GM21786 (cell line): ENCODE data around the gene SPAG16.

Experiments used
- ATAC-seq: cut with Tn5 transposase; IDR thresholded peaks from one replicate; pipeline ENCODE4 v1.9.1; 2021; ENCODE audit not compliant: unreplicated experiment

The SPAG16 gene

GRCh38 chr2:213284105-213285090, at the start of gene SPAG16:
SPAG16 (plus strand) TSS chr2:213284464.
- peak; percentile 98 for ATAC-seq

GRCh38 chr2:213234641-213235040, 49.6 kb upstream of the SPAG16 start:
- ATAC-seq, result no peak

- no peak for ATAC-seq
Observed at GRCh38 chr2:213235741-213236140, 48.5 kb upstream of the SPAG16 start.

- ATAC-seq, result no peak
Observed at GRCh38 chr2:213237251-213237650, 47.0 kb upstream of the SPAG16 start.

GRCh38 chr2:213237787-213238186, 46.5 kb upstream of the SPAG16 start:
- no peak for ATAC-seq

GRCh38 chr2:213238753-213239495, 45.3 kb upstream of the SPAG16 start:
- peak; percentile 39 for ATAC-seq

- ATAC-seq, result no peak
Observed at GRCh38 chr2:213241817-213242216, 42.4 kb upstream of the SPAG16 start.

GRCh38 chr2:213242653-213243052, 41.6 kb upstream of the SPAG16 start:
- ATAC-seq, result no peak

- peak; percentile 24 for ATAC-seq
Observed at GRCh38 chr2:213243189-213244044, 40.8 kb upstream of the SPAG16 start.

- ATAC-seq, result peak; percentile 31
Observed at GRCh38 chr2:213246497-213247281, 37.6 kb upstream of the SPAG16 start.

GRCh38 chr2:213247566-213247965, 36.7 kb upstream of the SPAG16 start:
- no peak for ATAC-seq

- no peak for ATAC-seq
Observed at GRCh38 chr2:213248637-213249036, 35.6 kb upstream of the SPAG16 start.

GRCh38 chr2:213249502-213249901, 34.8 kb upstream of the SPAG16 start:
- no peak for ATAC-seq

- ATAC-seq, result peak; percentile 80
Observed at GRCh38 chr2:213251618-213252017, 32.6 kb upstream of the SPAG16 start.

GRCh38 chr2:213252206-213252605, 32.1 kb upstream of the SPAG16 start:
- no peak for ATAC-seq

- ATAC-seq, result no peak
Observed at GRCh38 chr2:213253162-213253561, 31.1 kb upstream of the SPAG16 start.

- no peak for ATAC-seq
Observed at GRCh38 chr2:213259266-213259665, 25.0 kb upstream of the SPAG16 start.

- ATAC-seq, result no peak
Observed at GRCh38 chr2:213261237-213261636, 23.0 kb upstream of the SPAG16 start.

GRCh38 chr2:213261715-213262114, 22.5 kb upstream of the SPAG16 start:
- no peak for ATAC-seq

GRCh38 chr2:213265679-213266078, 18.6 kb upstream of the SPAG16 start:
- no peak for ATAC-seq
